ENCODE data around the gene POTEC. TPM values are rescaled to one million over a fixed set of nuclear protein-coding genes. Genes with fewer than 3 reads are reported as not detected.
"Not testable (repeated sequence)": the region's sequence is repeated elsewhere in the genome, so short reads cannot be mapped to it uniquely, and the experiment has no call there.

Gene POTEC
- not detected for total RNA-seq
- polyA plus RNA-seq (ENCODE audit: insufficient read depth in 1 of 8, insufficient read length in 8 of 8, low replicate concordance in 1 of 8) = under 1 TPM in 2 of 8 donors, not detected in 6; 0.03 to 0.04 TPM
- long read RNA-seq, donor 1 = 0 reads
- long read RNA-seq, donor 2 = 0 reads
- long read RNA-seq, donor 3 = 0 reads
- long read RNA-seq, donor 4 = 0 reads
- long read RNA-seq, donor 5 = 0 reads
- long read RNA-seq, donor 6 = 0 reads
- long read RNA-seq, donor 7 = 0 reads
- long read RNA-seq, donor 8 = 0 reads
- long read RNA-seq, donor 9 = 0 reads
- long read RNA-seq, donor 10 = 0 reads
- long read RNA-seq, donor 11 = 0 reads

- H3K36me3 ChIP-seq (ENCODE audit: control insufficient read depth, insufficient read depth, low read length); H3K4me3 ChIP-seq (ENCODE audit: low read length); H3K4me1 ChIP-seq (ENCODE audit: control insufficient read depth, insufficient read depth, low read length); H3K9me3 ChIP-seq (replicated peaks; ENCODE audit: control insufficient read depth, low read depth, low read length); H3K27ac ChIP-seq (ENCODE audit: low read length); H3K27me3 ChIP-seq (ENCODE audit: control insufficient read depth, insufficient read depth, low read length); DNase-seq: not testable (repeated sequence)
- WGBS (ENCODE audit: insufficient coverage) = 91% methylated on average over 22 of the region's 46 CpGs
These were observed at the start of gene POTEC for GRCh38 chr18:14543446-14543964. TSS of gene POTEC (minus strand) at chr18:14543600. CDS start at chr18:14543146, 454 bp downstream.

- 43% methylated on average over 1 of the region's 3 CpGs for WGBS (ENCODE audit: insufficient coverage)
- no peak overlapping the region for H3K27ac ChIP-seq (ENCODE audit: low read length)
- H3K27me3 ChIP-seq (ENCODE audit: control insufficient read depth, insufficient read depth, low read length) = no peaks in the 10 kb centered on the region
- no peak for DNase-seq
- no peak overlapping the region for H3K4me3 ChIP-seq (ENCODE audit: low read length)
- H3K9me3 ChIP-seq (replicated peaks; ENCODE audit: control insufficient read depth, low read depth, low read length) = peaks cover 7% of the 10 kb centered on the region
- H3K36me3 ChIP-seq (ENCODE audit: control insufficient read depth, insufficient read depth, low read length) = no peaks in the 10 kb centered on the region
- H3K4me1 ChIP-seq (ENCODE audit: control insufficient read depth, insufficient read depth, low read length) = no peaks in the 10 kb centered on the region
These were observed 34.6 kb upstream of the POTEC start for GRCh38 chr18:14577971-14578370.

DNA sequence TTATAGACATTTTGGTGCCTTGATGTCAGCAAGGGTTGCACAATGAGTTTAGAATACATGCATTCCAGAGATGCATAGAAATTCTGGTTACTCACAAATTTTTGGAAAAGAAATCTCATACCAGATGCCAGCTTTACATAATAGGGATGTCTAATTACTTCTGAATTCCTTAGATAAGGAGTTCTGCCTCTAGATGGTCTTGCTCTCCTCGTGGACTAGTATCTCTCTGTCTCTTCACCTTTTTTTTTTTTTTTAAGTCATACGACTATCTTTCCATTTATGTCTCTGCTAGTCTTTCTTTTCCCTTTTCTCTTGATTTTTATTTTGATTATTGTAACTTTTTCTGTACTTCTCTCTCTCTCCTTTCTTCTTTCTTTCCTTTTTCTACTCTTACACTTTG is 16.1 kb upstream of the POTEC start:
- WGBS (ENCODE audit: insufficient coverage) = no CpG with 5 or more reads among the region's 2 CpGs

GRCh38 chr18:14531659-14532058 is 11.7 kb downstream of the POTEC start:
- H3K4me3 ChIP-seq (ENCODE audit: low read length); DNase-seq; H3K27ac ChIP-seq (ENCODE audit: low read length); H3K27me3 ChIP-seq (ENCODE audit: control insufficient read depth, insufficient read depth, low read length); H3K4me1 ChIP-seq (ENCODE audit: control insufficient read depth, insufficient read depth, low read length); H3K36me3 ChIP-seq (ENCODE audit: control insufficient read depth, insufficient read depth, low read length); H3K9me3 ChIP-seq (replicated peaks; ENCODE audit: control insufficient read depth, low read depth, low read length): not testable (repeated sequence)
- no CpG with 5 or more reads among the region's 1 CpG for WGBS (ENCODE audit: insufficient coverage)

More for the DNA sequence above, 16.1 kb upstream of the POTEC start:
- not testable (repeated sequence) for H3K4me3 ChIP-seq (ENCODE audit: low read length); H3K27me3 ChIP-seq (ENCODE audit: control insufficient read depth, insufficient read depth, low read length); H3K27ac ChIP-seq (ENCODE audit: low read length); H3K9me3 ChIP-seq (replicated peaks; ENCODE audit: control insufficient read depth, low read depth, low read length); DNase-seq; H3K4me1 ChIP-seq (ENCODE audit: control insufficient read depth, insufficient read depth, low read length); H3K36me3 ChIP-seq (ENCODE audit: control insufficient read depth, insufficient read depth, low read length)

DNA sequence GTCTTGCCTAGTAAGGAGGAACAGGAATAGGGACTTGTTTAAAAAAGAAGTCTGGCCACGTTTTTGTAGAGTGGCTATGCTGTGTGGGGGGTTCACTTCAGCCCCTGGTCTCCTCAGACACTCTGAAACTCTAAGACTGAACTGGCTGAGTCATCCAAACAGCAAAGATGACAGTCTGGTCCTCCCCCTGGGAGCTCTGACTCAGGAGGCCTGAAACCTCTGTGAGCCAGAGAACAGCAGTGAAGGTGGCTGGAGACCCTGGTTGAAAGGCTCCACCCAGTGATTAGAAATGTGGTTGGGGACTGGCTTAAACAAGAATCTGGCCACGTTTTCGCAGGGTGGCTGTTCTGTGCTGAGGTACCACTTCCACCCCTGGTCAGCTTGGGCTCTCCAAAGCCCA is 32.7 kb downstream of the POTEC start:
- H3K4me3 ChIP-seq (ENCODE audit: low read length); DNase-seq; H3K36me3 ChIP-seq (ENCODE audit: control insufficient read depth, insufficient read depth, low read length); H3K27ac ChIP-seq (ENCODE audit: low read length); H3K4me1 ChIP-seq (ENCODE audit: control insufficient read depth, insufficient read depth, low read length); H3K9me3 ChIP-seq (replicated peaks; ENCODE audit: control insufficient read depth, low read depth, low read length); H3K27me3 ChIP-seq (ENCODE audit: control insufficient read depth, insufficient read depth, low read length): not testable (repeated sequence)
- no CpG with 5 or more reads among the region's 3 CpGs for WGBS (ENCODE audit: insufficient coverage)

GRCh38 chr18:14503691-14504090 is 39.7 kb downstream of the POTEC start:
- no CpG with 5 or more reads among the region's 8 CpGs for WGBS (ENCODE audit: insufficient coverage)
- DNase-seq; H3K4me1 ChIP-seq (ENCODE audit: control insufficient read depth, insufficient read depth, low read length); H3K4me3 ChIP-seq (ENCODE audit: low read length); H3K9me3 ChIP-seq (replicated peaks; ENCODE audit: control insufficient read depth, low read depth, low read length); H3K27ac ChIP-seq (ENCODE audit: low read length); H3K36me3 ChIP-seq (ENCODE audit: control insufficient read depth, insufficient read depth, low read length); H3K27me3 ChIP-seq (ENCODE audit: control insufficient read depth, insufficient read depth, low read length): not testable (repeated sequence)

DNA sequence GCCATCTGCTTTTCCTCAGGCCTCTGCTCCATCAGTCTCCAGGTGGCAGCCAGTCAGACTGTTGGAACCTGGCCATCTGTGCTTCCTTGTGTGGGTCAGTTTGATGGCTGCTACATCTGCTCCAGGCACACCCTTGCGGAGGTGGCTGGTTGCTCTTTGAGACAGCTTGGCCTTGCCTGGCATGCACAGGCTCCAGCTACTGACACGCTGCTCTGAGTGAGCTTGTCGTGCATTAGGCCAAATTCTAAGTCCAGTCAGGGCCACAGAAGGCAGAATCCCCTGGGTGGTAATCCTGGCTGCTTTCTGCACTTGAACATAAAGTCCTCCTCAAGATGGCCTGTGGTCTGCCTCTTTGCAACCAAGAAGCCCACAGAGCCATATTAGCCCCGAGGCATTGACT is 41.5 kb downstream of the POTEC start:
- not testable (repeated sequence) for H3K9me3 ChIP-seq (replicated peaks; ENCODE audit: control insufficient read depth, low read depth, low read length); DNase-seq; H3K27me3 ChIP-seq (ENCODE audit: control insufficient read depth, insufficient read depth, low read length); H3K27ac ChIP-seq (ENCODE audit: low read length); H3K36me3 ChIP-seq (ENCODE audit: control insufficient read depth, insufficient read depth, low read length); H3K4me3 ChIP-seq (ENCODE audit: low read length); H3K4me1 ChIP-seq (ENCODE audit: control insufficient read depth, insufficient read depth, low read length)
- 59% methylated on average over 3 of the region's 4 CpGs for WGBS (ENCODE audit: insufficient coverage)

DNA sequence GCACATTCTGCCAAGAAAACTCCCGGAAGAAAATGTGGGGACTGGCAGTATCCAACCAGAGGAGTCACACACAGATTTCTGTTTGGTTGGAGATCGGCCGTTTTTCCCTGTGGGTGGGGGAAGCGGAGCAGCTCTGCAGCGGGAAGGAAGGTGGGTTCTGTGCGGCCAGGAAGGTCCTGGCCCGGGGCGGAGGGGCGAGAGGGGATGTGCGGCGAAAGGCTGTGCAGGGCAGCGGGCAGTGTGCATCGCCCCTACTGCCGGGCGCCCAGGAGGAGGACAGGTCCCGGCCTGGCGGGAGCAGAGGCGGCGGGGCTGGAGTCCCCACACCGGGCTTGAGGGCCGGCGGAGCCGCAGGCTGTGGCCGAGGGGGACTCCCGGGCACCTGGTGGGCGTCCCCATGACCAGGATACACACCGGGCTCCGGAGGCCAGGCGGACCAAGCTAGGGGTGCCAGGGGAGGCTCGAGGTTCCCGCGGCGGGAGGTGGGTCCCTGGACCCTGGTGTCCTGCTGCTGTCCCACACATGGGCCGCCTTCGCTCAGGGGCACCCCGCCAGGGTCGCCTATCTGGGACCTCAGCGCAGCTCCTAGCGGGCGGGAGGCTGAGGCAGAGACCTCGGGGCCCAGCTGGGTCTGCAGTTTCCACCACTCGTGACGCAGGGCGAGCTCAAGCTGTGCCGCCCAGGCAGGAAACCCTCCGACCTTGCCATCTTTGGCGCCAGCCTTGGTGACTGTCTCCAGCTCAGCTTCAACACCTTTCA is 54.0 kb downstream of the POTEC start:
- H3K36me3 ChIP-seq (ENCODE audit: control insufficient read depth, insufficient read depth, low read length); H3K27me3 ChIP-seq (ENCODE audit: control insufficient read depth, insufficient read depth, low read length); DNase-seq; H3K27ac ChIP-seq (ENCODE audit: low read length); H3K9me3 ChIP-seq (replicated peaks; ENCODE audit: control insufficient read depth, low read depth, low read length); H3K4me1 ChIP-seq (ENCODE audit: control insufficient read depth, insufficient read depth, low read length); H3K4me3 ChIP-seq (ENCODE audit: low read length): not testable (repeated sequence)
- WGBS (ENCODE audit: insufficient coverage) = 71% methylated on average over 24 of the region's 47 CpGs

DNA sequence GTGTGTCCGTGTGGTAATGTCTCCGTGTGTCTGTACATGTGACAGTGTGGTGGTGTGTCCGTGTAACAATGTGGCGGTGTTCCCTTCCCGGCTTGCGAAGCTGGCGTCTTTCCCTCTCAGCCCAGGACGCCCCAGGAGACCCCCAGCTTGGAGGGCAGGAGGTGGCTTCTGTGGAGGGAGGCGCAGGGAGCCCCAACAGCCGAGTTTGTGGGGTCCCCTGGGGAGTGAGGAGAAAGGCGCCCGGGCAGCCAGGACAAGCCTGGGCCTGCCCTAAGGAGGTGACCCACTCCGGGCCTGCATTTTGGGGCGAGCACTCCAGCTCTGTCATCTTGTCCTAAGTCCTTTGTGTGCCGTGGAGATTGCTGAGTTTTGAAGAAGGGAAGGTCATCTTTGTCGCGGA is 54.6 kb downstream of the POTEC start:
- H3K9me3 ChIP-seq (replicated peaks; ENCODE audit: control insufficient read depth, low read depth, low read length); H3K27me3 ChIP-seq (ENCODE audit: control insufficient read depth, insufficient read depth, low read length); H3K4me1 ChIP-seq (ENCODE audit: control insufficient read depth, insufficient read depth, low read length); H3K4me3 ChIP-seq (ENCODE audit: low read length); DNase-seq; H3K36me3 ChIP-seq (ENCODE audit: control insufficient read depth, insufficient read depth, low read length); H3K27ac ChIP-seq (ENCODE audit: low read length): not testable (repeated sequence)
- 93% methylated on average over 9 of the region's 17 CpGs for WGBS (ENCODE audit: insufficient coverage)

GRCh38 chr18:14486926-14487580 is 56.3 kb downstream of the POTEC start:
- H3K36me3 ChIP-seq (ENCODE audit: control insufficient read depth, insufficient read depth, low read length); H3K4me1 ChIP-seq (ENCODE audit: control insufficient read depth, insufficient read depth, low read length); H3K9me3 ChIP-seq (replicated peaks; ENCODE audit: control insufficient read depth, low read depth, low read length); H3K27me3 ChIP-seq (ENCODE audit: control insufficient read depth, insufficient read depth, low read length); DNase-seq; H3K27ac ChIP-seq (ENCODE audit: low read length); H3K4me3 ChIP-seq (ENCODE audit: low read length): not testable (repeated sequence)
- 95% methylated on average over 11 of the region's 42 CpGs for WGBS (ENCODE audit: insufficient coverage)

All from muscle of leg (tissue), 16 donors.